GM23338 (cell line): ENCODE measurements around the gene DUSP15. TPM values are rescaled to one million over a fixed set of nuclear protein-coding genes. Genes with fewer than 3 reads are reported as not detected.

Experiments used
- ATAC-seq: fragments of 200-7000 bp; cut with Tn5 transposase; 3 replicates; pipeline ENCODE4 v1.9.1; 2020
- DNase-seq: peaks from one replicate; pipeline ENCODE4 v3.0.0-alpha.2; 2015; ENCODE audit warnings: low spot score
- H2AFZ ChIP-seq: fragments of 200-600 bp; sonication (generic); 2 replicates; pipeline ENCODE4 v1.8.0; 2016; ENCODE audit warnings: antibody characterized with exemption, mild to moderate bottlenecking, moderate library complexity
- H3F3A ChIP-seq: fragments of 200-600 bp; sonication (generic); replicated peaks from 2 replicates; pipeline ENCODE4 v1.8.0; 2017; ENCODE audit warnings: antibody characterized with exemption, mixed run types, low read depth
- H3K27ac ChIP-seq: fragments of 200-600 bp; sonication (generic); 2 replicates; pipeline ENCODE4 v1.6.1; 2016; ENCODE audit warnings: low read depth
- H3K27me3 ChIP-seq: fragments of 200-600 bp; sonication (generic); 2 replicates; pipeline ENCODE4 v1.8.0; 2016; ENCODE audit warnings: mild to moderate bottlenecking, mixed run types, moderate library complexity; ENCODE audit not compliant: insufficient read depth
- H3K36me3 ChIP-seq: fragments of 200-600 bp; sonication (generic); 2 replicates; pipeline ENCODE4 v1.8.0; 2016; ENCODE audit warnings: mild to moderate bottlenecking; ENCODE audit not compliant: insufficient read depth
- H3K4me1 ChIP-seq: fragments of 200-600 bp; sonication (generic); 2 replicates; pipeline ENCODE4 v1.8.0; 2016; ENCODE audit warnings: mild to moderate bottlenecking, moderate library complexity; ENCODE audit not compliant: insufficient read depth
- H3K4me2 ChIP-seq: fragments of 200-600 bp; sonication (generic); 2 replicates; pipeline ENCODE4 v1.7.1; 2017; ENCODE audit warnings: mixed run types
- H3K4me3 ChIP-seq: fragments of 200-600 bp; sonication (generic); 2 replicates; pipeline ENCODE4 v1.6.1; 2016; ENCODE audit warnings: mixed run types
- H3K79me2 ChIP-seq: fragments of 200-600 bp; sonication (generic); replicated peaks from 2 replicates; pipeline ENCODE4 v1.8.0; 2017; ENCODE audit warnings: mild to moderate bottlenecking; ENCODE audit not compliant: insufficient read depth
- H3K9me2 ChIP-seq: fragments of 200-600 bp; sonication (generic); 2 replicates; pipeline ENCODE4 v1.8.0; 2017; ENCODE audit not compliant: insufficient read depth
- H4K20me1 ChIP-seq: fragments of 200-600 bp; sonication (generic); replicated peaks from 2 replicates; pipeline ENCODE4 v1.8.0; 2017; ENCODE audit warnings: mild to moderate bottlenecking; ENCODE audit not compliant: insufficient read depth
- H3K27ac Mint-ChIP-seq: 2 replicates; pipeline ENCODE4 v1.8.0; 2020; ENCODE audit warnings: inconsistent platforms, mild to moderate bottlenecking, moderate library complexity, mixed read lengths
- H3K27me3 Mint-ChIP-seq: 3 replicates; pipeline ENCODE4 v1.8.0; 2022; ENCODE audit warnings: low read depth, mild to moderate bottlenecking, moderate library complexity, mixed read lengths, inconsistent platforms; ENCODE audit not compliant: insufficient read depth, poor library complexity
- H3K36me3 Mint-ChIP-seq: 3 replicates; pipeline ENCODE4 v1.8.0; 2021; ENCODE audit warnings: low read depth, mild to moderate bottlenecking, inconsistent platforms, moderate library complexity, mixed read lengths
- H3K4me1 Mint-ChIP-seq: 3 replicates; pipeline ENCODE4 v1.8.0; 2020; ENCODE audit warnings: mild to moderate bottlenecking, inconsistent platforms, mixed read lengths
- H3K4me3 Mint-ChIP-seq: 3 replicates; pipeline ENCODE4 v1.8.0; 2021; ENCODE audit warnings: moderate library complexity, mild to moderate bottlenecking, inconsistent platforms, mixed read lengths
- H3K9me3 Mint-ChIP-seq: 3 replicates; pipeline ENCODE4 v1.8.0; 2020; ENCODE audit warnings: moderate library complexity, mild to moderate bottlenecking, inconsistent platforms, mixed read lengths
- CREB1 ChIP-seq: fragments of 250-450 bp; sonication (Bioruptor Pico); IDR thresholded peaks from 2 replicates; pipeline ENCODE4 v1.5.0; 2020; ENCODE audit warnings: low read depth, mild to moderate bottlenecking, moderate library complexity
- EZH2phosphoT487 ChIP-seq: fragments of 200-600 bp; sonication (generic); IDR thresholded peaks from one replicate; pipeline ENCODE4 v1.8.1; 2018; ENCODE audit warnings: antibody characterized with exemption; ENCODE audit not compliant: unreplicated experiment
- NANOG ChIP-seq: IDR thresholded peaks from 2 replicates; pipeline ENCODE4 v1.6.1; 2016; ENCODE audit warnings: antibody characterized with exemption, borderline replicate concordance
- POLR2AphosphoS5 ChIP-seq: IDR thresholded peaks from 2 replicates; pipeline ENCODE4 v1.6.1; 2016; ENCODE audit warnings: antibody characterized with exemption, low read depth
- STAT1 ChIP-seq: IDR thresholded peaks from one replicate; pipeline ENCODE4 v1.6.1; 2016; ENCODE audit warnings: antibody characterized with exemption; ENCODE audit not compliant: unreplicated experiment
- ZNF114 ChIP-seq: fragments of 250-450 bp; sonication (Bioruptor Pico); IDR thresholded peaks from 2 replicates; pipeline ENCODE4 v1.5.0; 2020; ENCODE audit warnings: mild to moderate bottlenecking, moderate library complexity
- polyA plus RNA-seq: library from polyadenylated mRNA; unstranded; fragments of >200 nt; fragmentation: Nextera tagmentation; extraction: Ambion mirVana; gene quantifications from 2 replicates; pipeline ENCODE4 v1.2.1, GENCODE V29; 2016
- total RNA-seq: library from RNA; depleted of rRNA; stranded (reverse); fragments of >200 nt; shearing (Covaris generic); gene quantifications from 2 replicates; pipeline ENCODE4 v1.2.3, GENCODE V29; 2014
- TF ChIP-seq, protein P1 (sequence below), 2 experiments: fragments of 200-600 bp in 1 of 2; sonication (generic) in 1 of 2; conservative IDR thresholded peaks; 2 replicates each; pipeline versions ENCODE4 v1.5.1 to v1.6.1; 2016 to 2017; ENCODE audit warnings: antibody characterized with exemption in 2 of 2, low read depth in 2 of 2, mild to moderate bottlenecking in 2 of 2, moderate library complexity in 1 of 2
- TF ChIP-seq, protein P2 (sequence below): IDR thresholded peaks from 2 replicates; pipeline ENCODE4 v1.6.1; 2016; ENCODE audit warnings: antibody characterized with exemption
- TF ChIP-seq, protein P3 (sequence below): IDR thresholded peaks from one replicate; pipeline ENCODE4 v1.6.1; 2018; ENCODE audit warnings: antibody characterized with exemption; ENCODE audit not compliant: unreplicated experiment

The DUSP15 gene
- total and polyA plus RNA-seq, 2 experiments from 2014 or later: 0.61 to 2.8 TPM

DNA sequence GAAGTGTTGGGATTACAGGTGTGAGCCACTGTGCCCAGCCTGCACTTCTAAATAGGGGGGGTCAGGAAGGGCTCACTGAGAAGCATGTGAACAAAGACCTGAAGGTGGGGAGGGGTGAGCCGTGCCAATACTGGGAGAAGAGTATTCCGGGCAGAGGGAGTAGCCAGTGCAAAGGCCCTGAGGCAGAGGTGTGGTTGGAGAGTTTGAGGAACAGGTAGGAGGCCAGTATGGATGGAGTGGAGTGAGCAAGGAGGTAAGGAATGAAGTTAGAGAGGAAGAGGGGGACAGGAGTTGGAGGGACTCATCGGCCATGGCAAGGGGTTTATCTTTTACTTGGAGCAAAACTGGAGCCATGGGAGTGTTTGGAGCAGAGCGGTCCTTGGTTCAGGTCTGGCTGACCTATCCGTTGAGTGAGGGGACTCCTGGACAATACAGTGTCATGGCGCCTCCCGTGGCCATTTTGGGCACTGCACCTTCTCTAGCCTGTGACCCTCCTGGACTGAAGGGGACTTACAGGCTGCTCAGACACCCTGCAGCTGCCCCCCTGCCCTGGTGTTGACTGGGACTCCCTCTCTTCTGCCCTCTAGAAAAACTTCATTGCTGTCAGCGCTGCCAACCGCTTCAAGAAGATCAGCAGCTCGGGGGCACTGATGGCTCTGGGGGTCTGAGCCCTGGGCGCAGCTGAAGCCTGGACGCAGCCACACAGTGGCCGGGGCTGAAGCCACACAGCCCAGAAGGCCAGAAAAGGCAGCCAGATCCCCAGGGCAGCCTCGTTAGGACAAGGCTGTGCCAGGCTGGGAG, 37.0 kb downstream of the DUSP15 start:
- no peak overlapping the region for H3K27ac Mint-ChIP-seq
- no peak overlapping the region for H3K4me3 Mint-ChIP-seq
- H3K36me3 ChIP-seq: no peaks in the 10 kb centered on the region
- no peak overlapping the region for H3K4me3 ChIP-seq
- ATAC-seq (peak; percentile 92), DNase-seq (peak; percentile 98)
- H3K36me3 Mint-ChIP-seq: no peaks in the 10 kb centered on the region; the same call in 2 of the 3 replicates
- peak overlapping the region; percentile 95 for H2AFZ ChIP-seq
- H3K9me2 ChIP-seq: no peaks in the 10 kb centered on the region; the same call in 1 of the 2 replicates
- no peak overlapping the region for H3K4me2 ChIP-seq
- peaks cover 21% of the 10 kb centered on the region for H3K9me3 Mint-ChIP-seq
- H3K27me3 Mint-ChIP-seq: peaks cover 22% of the 10 kb centered on the region
- no peaks in the 10 kb centered on the region for H3K27me3 ChIP-seq
- 0 out of 2 replicates have a peak, but pooled peaks cover 4% of the 10 kb centered on the region for H3F3A ChIP-seq
- TF ChIP-seq, protein P1, sequence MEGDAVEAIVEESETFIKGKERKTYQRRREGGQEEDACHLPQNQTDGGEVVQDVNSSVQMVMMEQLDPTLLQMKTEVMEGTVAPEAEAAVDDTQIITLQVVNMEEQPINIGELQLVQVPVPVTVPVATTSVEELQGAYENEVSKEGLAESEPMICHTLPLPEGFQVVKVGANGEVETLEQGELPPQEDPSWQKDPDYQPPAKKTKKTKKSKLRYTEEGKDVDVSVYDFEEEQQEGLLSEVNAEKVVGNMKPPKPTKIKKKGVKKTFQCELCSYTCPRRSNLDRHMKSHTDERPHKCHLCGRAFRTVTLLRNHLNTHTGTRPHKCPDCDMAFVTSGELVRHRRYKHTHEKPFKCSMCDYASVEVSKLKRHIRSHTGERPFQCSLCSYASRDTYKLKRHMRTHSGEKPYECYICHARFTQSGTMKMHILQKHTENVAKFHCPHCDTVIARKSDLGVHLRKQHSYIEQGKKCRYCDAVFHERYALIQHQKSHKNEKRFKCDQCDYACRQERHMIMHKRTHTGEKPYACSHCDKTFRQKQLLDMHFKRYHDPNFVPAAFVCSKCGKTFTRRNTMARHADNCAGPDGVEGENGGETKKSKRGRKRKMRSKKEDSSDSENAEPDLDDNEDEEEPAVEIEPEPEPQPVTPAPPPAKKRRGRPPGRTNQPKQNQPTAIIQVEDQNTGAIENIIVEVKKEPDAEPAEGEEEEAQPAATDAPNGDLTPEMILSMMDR (conservative IDR thresholded peaks at IDR 0.05; ENCODE audit: low read depth in 2 of 2): peak; percentile 96 to 98
- no peak for TF ChIP-seq NANOG
- no peak overlapping the region for H3K27ac ChIP-seq
- no peaks in the 10 kb centered on the region; the same call in 1 of the 2 replicates for H3K4me1 ChIP-seq
- no peaks in the 10 kb centered on the region for H4K20me1 ChIP-seq
- H3K4me1 Mint-ChIP-seq: peaks cover 6% of the 10 kb centered on the region
- H3K79me2 ChIP-seq: no peaks in the 10 kb centered on the region

DNA sequence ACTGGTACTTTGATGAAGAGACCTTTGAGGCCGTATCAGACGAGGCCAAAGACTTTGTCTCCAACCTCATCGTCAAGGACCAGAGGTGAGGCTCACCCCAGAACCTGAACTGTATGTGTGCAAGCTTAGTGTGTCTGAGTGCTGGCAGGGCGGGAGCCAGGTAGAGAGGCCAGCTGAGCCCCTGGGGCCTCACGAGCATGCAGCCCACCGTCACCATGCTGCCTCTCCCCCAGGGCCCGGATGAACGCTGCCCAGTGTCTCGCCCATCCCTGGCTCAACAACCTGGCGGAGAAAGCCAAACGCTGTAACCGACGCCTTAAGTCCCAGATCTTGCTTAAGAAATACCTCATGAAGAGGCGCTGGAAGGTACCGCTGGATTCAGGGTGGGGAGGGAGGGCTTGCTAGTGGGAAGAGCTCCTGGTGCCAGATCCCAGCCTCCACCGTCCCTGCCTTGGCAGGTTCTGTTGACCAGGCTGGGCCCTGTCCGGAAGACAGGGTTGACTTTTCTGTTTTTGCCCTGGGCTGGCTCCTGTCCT, 38.5 kb downstream of the DUSP15 start:
- Mint-ChIP-seq H3K4me3 (no peak overlapping the region), H3K27ac (no peak overlapping the region), H3K4me1 (peaks cover 6% of the 10 kb centered on the region), H3K36me3 (no peaks in the 10 kb centered on the region; the same call in 2 of the 3 replicates), H3K27me3 (peaks cover 22% of the 10 kb centered on the region), H3K9me3 (peaks cover 15% of the 10 kb centered on the region)
- no peaks in the 10 kb centered on the region for H3K27me3 ChIP-seq
- no peak overlapping the region for H3K4me2 ChIP-seq
- H3K79me2 ChIP-seq: no peaks in the 10 kb centered on the region
- H3K4me1 ChIP-seq: no peaks in the 10 kb centered on the region; the same call in 1 of the 2 replicates
- no peak for ATAC-seq
- H2AFZ ChIP-seq: 0 out of 2 replicates have a peak overlapping the region, but pooled peaks have one; percentile 52
- H3K9me2 ChIP-seq: no peaks in the 10 kb centered on the region; the same call in 1 of the 2 replicates
- no peak overlapping the region for H3K4me3 ChIP-seq
- no peak for DNase-seq
- no peak overlapping the region for H3K27ac ChIP-seq
- H4K20me1 ChIP-seq: no peaks in the 10 kb centered on the region
- H3F3A ChIP-seq: 0 out of 2 replicates have a peak, but pooled peaks cover 4% of the 10 kb centered on the region
- H3K36me3 ChIP-seq: no peaks in the 10 kb centered on the region
- TF ChIP-seq EZH2phosphoT487 (no peak), STAT1 (no peak), ZNF114 (no peak), POLR2AphosphoS5 (no peak), NANOG (no peak), CREB1 (CRISPR knock-in tag) (no peak)
- TF ChIP-seq, protein P2, sequence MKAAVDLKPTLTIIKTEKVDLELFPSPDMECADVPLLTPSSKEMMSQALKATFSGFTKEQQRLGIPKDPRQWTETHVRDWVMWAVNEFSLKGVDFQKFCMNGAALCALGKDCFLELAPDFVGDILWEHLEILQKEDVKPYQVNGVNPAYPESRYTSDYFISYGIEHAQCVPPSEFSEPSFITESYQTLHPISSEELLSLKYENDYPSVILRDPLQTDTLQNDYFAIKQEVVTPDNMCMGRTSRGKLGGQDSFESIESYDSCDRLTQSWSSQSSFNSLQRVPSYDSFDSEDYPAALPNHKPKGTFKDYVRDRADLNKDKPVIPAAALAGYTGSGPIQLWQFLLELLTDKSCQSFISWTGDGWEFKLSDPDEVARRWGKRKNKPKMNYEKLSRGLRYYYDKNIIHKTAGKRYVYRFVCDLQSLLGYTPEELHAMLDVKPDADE: no peak
- TF ChIP-seq, protein P3, sequence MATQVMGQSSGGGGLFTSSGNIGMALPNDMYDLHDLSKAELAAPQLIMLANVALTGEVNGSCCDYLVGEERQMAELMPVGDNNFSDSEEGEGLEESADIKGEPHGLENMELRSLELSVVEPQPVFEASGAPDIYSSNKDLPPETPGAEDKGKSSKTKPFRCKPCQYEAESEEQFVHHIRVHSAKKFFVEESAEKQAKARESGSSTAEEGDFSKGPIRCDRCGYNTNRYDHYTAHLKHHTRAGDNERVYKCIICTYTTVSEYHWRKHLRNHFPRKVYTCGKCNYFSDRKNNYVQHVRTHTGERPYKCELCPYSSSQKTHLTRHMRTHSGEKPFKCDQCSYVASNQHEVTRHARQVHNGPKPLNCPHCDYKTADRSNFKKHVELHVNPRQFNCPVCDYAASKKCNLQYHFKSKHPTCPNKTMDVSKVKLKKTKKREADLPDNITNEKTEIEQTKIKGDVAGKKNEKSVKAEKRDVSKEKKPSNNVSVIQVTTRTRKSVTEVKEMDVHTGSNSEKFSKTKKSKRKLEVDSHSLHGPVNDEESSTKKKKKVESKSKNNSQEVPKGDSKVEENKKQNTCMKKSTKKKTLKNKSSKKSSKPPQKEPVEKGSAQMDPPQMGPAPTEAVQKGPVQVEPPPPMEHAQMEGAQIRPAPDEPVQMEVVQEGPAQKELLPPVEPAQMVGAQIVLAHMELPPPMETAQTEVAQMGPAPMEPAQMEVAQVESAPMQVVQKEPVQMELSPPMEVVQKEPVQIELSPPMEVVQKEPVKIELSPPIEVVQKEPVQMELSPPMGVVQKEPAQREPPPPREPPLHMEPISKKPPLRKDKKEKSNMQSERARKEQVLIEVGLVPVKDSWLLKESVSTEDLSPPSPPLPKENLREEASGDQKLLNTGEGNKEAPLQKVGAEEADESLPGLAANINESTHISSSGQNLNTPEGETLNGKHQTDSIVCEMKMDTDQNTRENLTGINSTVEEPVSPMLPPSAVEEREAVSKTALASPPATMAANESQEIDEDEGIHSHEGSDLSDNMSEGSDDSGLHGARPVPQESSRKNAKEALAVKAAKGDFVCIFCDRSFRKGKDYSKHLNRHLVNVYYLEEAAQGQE: no peak
